Keratinocyte (primary cell): ENCODE data around the gene AQP9. TPM values are rescaled to one million over a fixed set of nuclear protein-coding genes. Genes with fewer than 3 reads are reported as not detected.
"Not testable (repeated sequence)": the region's sequence is repeated elsewhere in the genome, so short reads cannot be mapped to it uniquely, and the experiment has no call there.

Experiments used
- DNase-seq: peaks from one replicate; pipeline ENCODE4 v3.0.0-alpha.2; 2011; ENCODE audit warnings: low read depth, missing footprints, low spot score
- FAIRE-seq: peaks from 2 replicates; lab custom pipeline; 2011; peaks lifted over from hg19 to GRCh38; lab: Jason Lieb, UNC
- H2AFZ ChIP-seq: 2 replicates; pipeline ENCODE4 v1.6.0; 2012; ENCODE audit warnings: low read length, control low read depth, inconsistent platforms; ENCODE audit not compliant: control insufficient read depth
- H3K27ac ChIP-seq: 2 replicates; pipeline ENCODE4 v1.5.1; 2011; ENCODE audit warnings: low read length; ENCODE audit not compliant: control insufficient read depth, insufficient read depth
- H3K27me3 ChIP-seq: 3 replicates; pipeline ENCODE4 v1.6.0; 2011; ENCODE audit warnings: low read length; ENCODE audit not compliant: control insufficient read depth, insufficient read depth; ENCODE audit errors: extremely low read depth
- H3K36me3 ChIP-seq, 2 experiments: 2 replicates in 1 of 2; 3 replicates in 1 of 2; pipeline ENCODE4 v1.5.1; 2011; ENCODE audit warnings: low read length in 2 of 2, mild to moderate bottlenecking in 1 of 2; ENCODE audit not compliant: control insufficient read depth in 2 of 2, insufficient read depth in 2 of 2; ENCODE audit errors: extremely low read depth in 1 of 2
- H3K4me1 ChIP-seq: 3 replicates; pipeline ENCODE4 v1.5.1; 2011; ENCODE audit warnings: low read length; ENCODE audit not compliant: control insufficient read depth, insufficient read depth; ENCODE audit errors: extremely low read depth
- H3K4me2 ChIP-seq: 3 replicates; pipeline ENCODE4 v1.6.0; 2011; ENCODE audit warnings: low read depth, low read length; ENCODE audit not compliant: control insufficient read depth, insufficient read depth; ENCODE audit errors: extremely low read depth
- H3K4me3 ChIP-seq, 3 experiments: fragments of 200-600 bp in 1 of 3; sonication (generic) in 1 of 3; 2 replicates in 2 of 3; 3 replicates in 1 of 3; pipeline ENCODE4 v1.5.1; 2011 to 2016; ENCODE audit warnings: low read length in 3 of 3, mild to moderate bottlenecking in 3 of 3, control low read depth in 2 of 3, inconsistent platforms in 1 of 3, low read depth in 1 of 3, mixed read lengths in 1 of 3, mixed run types in 1 of 3, moderate library complexity in 1 of 3; ENCODE audit not compliant: control insufficient read depth in 2 of 3, insufficient read depth in 2 of 3; ENCODE audit errors: extremely low read depth in 1 of 3
- H3K79me2 ChIP-seq: 2 replicates; pipeline ENCODE4 v1.6.0; 2012; ENCODE audit warnings: low read length; ENCODE audit not compliant: control insufficient read depth, insufficient read depth
- H3K9ac ChIP-seq: 3 replicates; pipeline ENCODE4 v1.6.0; 2011; ENCODE audit warnings: low read length; ENCODE audit not compliant: control insufficient read depth, insufficient read depth; ENCODE audit errors: extremely low read depth
- H3K9me1 ChIP-seq: 3 replicates; pipeline ENCODE4 v1.6.0; 2011; ENCODE audit warnings: low read length; ENCODE audit not compliant: control insufficient read depth, insufficient read depth; ENCODE audit errors: extremely low read depth
- H3K9me3 ChIP-seq: 2 replicates; pipeline ENCODE4 v1.5.1; 2012; ENCODE audit warnings: low read depth, low read length; ENCODE audit not compliant: control insufficient read depth
- H4K20me1 ChIP-seq: 3 replicates; pipeline ENCODE4 v1.6.0; 2011; ENCODE audit warnings: low read length; ENCODE audit not compliant: control insufficient read depth, insufficient read depth; ENCODE audit errors: extremely low read depth
- EZH2 ChIP-seq: IDR thresholded peaks from one replicate; pipeline ENCODE4 v1.6.1; 2012; ENCODE audit warnings: inconsistent platforms, mild to moderate bottlenecking, low read length, moderate library complexity
- dilution Hi-C: fragments of 300-500 bp; cut with MboI; formaldehyde crosslinking; loops from one replicate; pipeline ENCODE4 v1.7.0; 2020; ENCODE audit warnings: low sequenced_read_pairs; ENCODE audit not compliant: extremely low pct_ligation_motif_present
- polyA plus RNA-seq, 5 experiments: library from polyadenylated mRNA; depleted of rRNA in 3 of 5; stranded (reverse) in 3 of 5; stranded (forward) in 1 of 5; unstranded in 1 of 5; fragments of >200 nt; gene quantifications; 1 replicate in 1 of 5; 2 replicates in 3 of 5; 3 replicates in 1 of 5; pipeline versions ENCODE4 v1.2.1 to v1.2.3, GENCODE V29; 2011 to 2012; ENCODE audit warnings: missing spikeins in 2 of 5, low read depth in 1 of 5, low replicate concordance in 1 of 5
- TF ChIP-seq, protein P1 (sequence below), 3 experiments: IDR thresholded peaks in 1 of 3; conservative IDR thresholded peaks in 1 of 3; optimal IDR thresholded peaks in 1 of 3; 2 replicates in 2 of 3; 3 replicates in 1 of 3; pipeline versions ENCODE3 to v1.5.1; 2011; ENCODE audit warnings: low read length in 3 of 3, mild to moderate bottlenecking in 3 of 3, moderate library complexity in 2 of 3, control low read depth in 1 of 3, inconsistent platforms in 1 of 3; ENCODE audit not compliant: insufficient read depth in 2 of 3; ENCODE audit errors: extremely low read depth in 1 of 3

Gene AQP9
- polyA plus RNA-seq, 1 donor (not counting 4 experiments of a cell fraction or from before 2014, with no cell fraction given) = 2.6 TPM

DNA sequence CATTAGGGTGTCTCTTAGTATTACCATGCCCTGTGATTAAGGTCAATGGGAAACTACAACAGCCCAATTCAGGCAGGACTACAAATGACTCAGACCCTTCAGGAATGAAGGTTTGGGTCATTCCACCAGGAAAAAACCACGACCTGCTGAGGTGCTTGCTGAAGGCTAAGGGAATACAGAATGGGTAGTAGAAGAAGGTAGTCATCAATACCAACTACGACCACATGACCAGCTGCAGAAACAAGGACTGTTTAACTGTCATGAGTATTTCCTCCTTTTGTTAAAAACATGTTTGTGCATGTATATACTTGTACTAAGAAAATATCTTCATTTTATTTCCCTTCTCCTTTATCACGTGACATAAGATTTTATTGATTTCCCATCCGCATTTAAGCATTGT, 71.8 kb downstream of the AQP9 start:
- H3K4me3 ChIP-seq, DNase-seq, H3K9ac ChIP-seq, H3K9me1 ChIP-seq, H3K79me2 ChIP-seq, dilution Hi-C loops, H4K20me1 ChIP-seq, FAIRE-seq, H3K36me3 ChIP-seq, H3K4me2 ChIP-seq, H2AFZ ChIP-seq, H3K27me3 ChIP-seq, H3K9me3 ChIP-seq: not testable (repeated sequence)
- peaks cover 22% of the 10 kb centered on the region for H3K4me1 ChIP-seq
- peak overlapping the region; percentile 75 for H3K27ac ChIP-seq

DNA sequence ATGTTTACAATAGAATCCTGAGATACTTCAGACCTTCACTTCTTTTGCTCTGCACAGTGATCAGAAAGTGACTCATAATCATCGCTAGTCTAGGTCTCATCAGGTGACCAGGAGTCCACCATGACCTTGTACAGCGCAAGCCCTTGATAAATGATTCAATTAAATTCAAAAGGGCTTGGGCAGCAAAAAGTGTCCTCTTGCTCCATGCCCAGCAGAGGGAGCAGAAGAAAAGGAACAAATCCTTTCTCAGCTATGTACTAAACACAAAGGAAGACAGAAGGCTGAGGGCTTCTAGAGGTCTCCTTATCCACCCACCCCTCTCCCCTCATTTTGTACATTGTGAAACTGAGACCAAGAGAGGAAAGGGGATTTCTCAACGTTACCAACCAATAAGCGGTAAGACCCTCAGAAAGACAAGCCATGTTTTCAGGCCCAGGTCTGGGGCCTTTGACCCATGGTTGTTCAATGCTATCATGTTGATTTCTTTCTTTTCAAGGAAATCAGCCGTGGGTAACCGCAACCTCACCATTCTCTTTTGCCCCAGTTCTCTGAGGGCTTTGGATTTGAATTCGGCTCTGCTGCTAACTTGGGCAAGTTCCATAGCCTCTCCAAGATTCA, 74.8 kb downstream of the AQP9 start:
- H3K27me3 ChIP-seq = no peaks in the 10 kb centered on the region
- H3K9me1 ChIP-seq = no peaks in the 10 kb centered on the region
- no peak overlapping the region for H3K4me3 ChIP-seq
- dilution Hi-C loops = no loop called here
- no peak overlapping the region for H2AFZ ChIP-seq
- TF ChIP-seq, protein P1, sequence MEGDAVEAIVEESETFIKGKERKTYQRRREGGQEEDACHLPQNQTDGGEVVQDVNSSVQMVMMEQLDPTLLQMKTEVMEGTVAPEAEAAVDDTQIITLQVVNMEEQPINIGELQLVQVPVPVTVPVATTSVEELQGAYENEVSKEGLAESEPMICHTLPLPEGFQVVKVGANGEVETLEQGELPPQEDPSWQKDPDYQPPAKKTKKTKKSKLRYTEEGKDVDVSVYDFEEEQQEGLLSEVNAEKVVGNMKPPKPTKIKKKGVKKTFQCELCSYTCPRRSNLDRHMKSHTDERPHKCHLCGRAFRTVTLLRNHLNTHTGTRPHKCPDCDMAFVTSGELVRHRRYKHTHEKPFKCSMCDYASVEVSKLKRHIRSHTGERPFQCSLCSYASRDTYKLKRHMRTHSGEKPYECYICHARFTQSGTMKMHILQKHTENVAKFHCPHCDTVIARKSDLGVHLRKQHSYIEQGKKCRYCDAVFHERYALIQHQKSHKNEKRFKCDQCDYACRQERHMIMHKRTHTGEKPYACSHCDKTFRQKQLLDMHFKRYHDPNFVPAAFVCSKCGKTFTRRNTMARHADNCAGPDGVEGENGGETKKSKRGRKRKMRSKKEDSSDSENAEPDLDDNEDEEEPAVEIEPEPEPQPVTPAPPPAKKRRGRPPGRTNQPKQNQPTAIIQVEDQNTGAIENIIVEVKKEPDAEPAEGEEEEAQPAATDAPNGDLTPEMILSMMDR (optimal IDR thresholded peaks at IDR 0.05 in 1 of 3, IDR thresholded peaks at IDR 0.05 in 1 of 3, conservative IDR thresholded peaks at IDR 0.05 in 1 of 3; ENCODE audit: extremely low read depth in 1 of 3, insufficient read depth in 2 of 3, low read length in 3 of 3) = peak; percentile 45 to 65 (median 50)
- no peak for TF ChIP-seq EZH2
- H3K36me3 ChIP-seq = no peaks in the 10 kb centered on the region
- no peak for DNase-seq
- H3K9me3 ChIP-seq = no peaks in the 10 kb centered on the region
- H3K27ac ChIP-seq = no peak overlapping the region
- peaks cover 22% of the 10 kb centered on the region for H3K4me1 ChIP-seq
- FAIRE-seq = peak; percentile 39
- no peaks in the 10 kb centered on the region for H3K79me2 ChIP-seq
- no peak overlapping the region for H3K9ac ChIP-seq
- no peak overlapping the region for H3K4me2 ChIP-seq
- H4K20me1 ChIP-seq = no peaks in the 10 kb centered on the region
